ENCODE measurements around the gene CYP2U1. TPM values are rescaled to one million over a fixed set of nuclear protein-coding genes. Genes with fewer than 3 reads are reported as not detected.

Gene CYP2U1
- polyA plus RNA-seq, 1 of the 3 experiments (the other 2 are of a cell fraction), result 2.0 TPM

DNA sequence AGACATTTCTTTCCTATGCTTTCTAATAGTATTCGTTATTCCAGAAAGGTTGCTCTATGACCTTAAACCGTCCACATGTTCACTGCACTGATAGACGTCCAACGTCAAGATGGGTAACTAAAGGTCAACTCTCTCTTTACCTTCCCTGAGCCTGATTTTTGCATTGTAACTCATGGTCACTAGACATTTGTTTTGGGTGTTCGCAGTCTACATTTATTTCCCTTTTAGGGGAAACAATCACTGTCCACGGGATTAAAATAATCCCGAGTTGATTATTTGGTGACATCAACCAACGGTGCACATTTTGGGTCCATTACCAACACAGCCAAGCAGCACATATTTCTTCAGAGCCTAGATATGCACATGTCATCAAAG, 57.8 kb downstream of the CYP2U1 start:
- peaks cover 3 to 5% of the 10 kb centered on the region in 2 experiments; a peak in 3 of 4 replicates for H3K4me1 ChIP-seq (ENCODE audit: control insufficient read depth in 1 of 2, insufficient read depth in 2 of 2, low read depth in 1 of 2, low read length in 1 of 2)
- H3K27ac ChIP-seq (ENCODE audit: low read depth in 2 of 2, low read length in 1 of 2), result no peak overlapping the region; a peak in 1 of 4 replicates
- no peak for DNase-seq
- no peaks in the 10 kb centered on the region for H3K27me3 ChIP-seq (ENCODE audit: insufficient read depth)
- no peak overlapping the region for H3K9ac ChIP-seq
- H3K4me2 ChIP-seq, result peak overlapping the region; percentile 98
- H3K9me3 ChIP-seq, result no peaks in the 10 kb centered on the region
- peak overlapping the region; percentile 86 to 96 for H3K4me3 ChIP-seq (ENCODE audit: low read depth in 2 of 2, low read length in 1 of 2)
- peaks cover 31% of the 10 kb centered on the region for H3K79me2 ChIP-seq (ENCODE audit: insufficient read depth)
- WGBS (ENCODE audit: low lambda C conversion rate), result 7% methylated on average over 8 of the region's 8 CpGs
- CTCF ChIA-PET, result interaction anchor here (1.4 kb wide), 1 partner anchor 9 kb away, joined by 3 read pairs; no protein-coding TSS in a partner anchor
- H2AFZ ChIP-seq (ENCODE audit: low read depth), result peak overlapping the region; percentile 78; the same call in 1 of the 2 replicates
- H3F3A ChIP-seq (replicated peaks; ENCODE audit: insufficient read depth), result peaks cover 3% of the 10 kb centered on the region
- H3K9me2 ChIP-seq, result no peaks in the 10 kb centered on the region
- no peak for TF ChIP-seq RXRA (IDR thresholded peaks at IDR 0.05; ENCODE audit: borderline replicate concordance, low read depth)
- TF ChIP-seq JUND (IDR thresholded peaks at IDR 0.05), result no peak
- TF ChIP-seq TEAD4 (IDR thresholded peaks at IDR 0.05; ENCODE audit: borderline replicate concordance, insufficient read depth), result no peak
- TF ChIP-seq, protein P1, sequence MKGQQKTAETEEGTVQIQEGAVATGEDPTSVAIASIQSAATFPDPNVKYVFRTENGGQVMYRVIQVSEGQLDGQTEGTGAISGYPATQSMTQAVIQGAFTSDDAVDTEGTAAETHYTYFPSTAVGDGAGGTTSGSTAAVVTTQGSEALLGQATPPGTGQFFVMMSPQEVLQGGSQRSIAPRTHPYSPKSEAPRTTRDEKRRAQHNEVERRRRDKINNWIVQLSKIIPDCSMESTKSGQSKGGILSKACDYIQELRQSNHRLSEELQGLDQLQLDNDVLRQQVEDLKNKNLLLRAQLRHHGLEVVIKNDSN (IDR thresholded peaks at IDR 0.05; ENCODE audit: borderline replicate concordance, low read depth), result no peak
- no peak for TF ChIP-seq TAF1 (IDR thresholded peaks at IDR 0.05; ENCODE audit: borderline replicate concordance, low read depth, low read length)
- TF ChIP-seq, protein P2, sequence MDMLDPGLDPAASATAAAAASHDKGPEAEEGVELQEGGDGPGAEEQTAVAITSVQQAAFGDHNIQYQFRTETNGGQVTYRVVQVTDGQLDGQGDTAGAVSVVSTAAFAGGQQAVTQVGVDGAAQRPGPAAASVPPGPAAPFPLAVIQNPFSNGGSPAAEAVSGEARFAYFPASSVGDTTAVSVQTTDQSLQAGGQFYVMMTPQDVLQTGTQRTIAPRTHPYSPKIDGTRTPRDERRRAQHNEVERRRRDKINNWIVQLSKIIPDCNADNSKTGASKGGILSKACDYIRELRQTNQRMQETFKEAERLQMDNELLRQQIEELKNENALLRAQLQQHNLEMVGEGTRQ (IDR thresholded peaks at IDR 0.05; ENCODE audit: borderline replicate concordance, low read depth, low read length), result no peak
- TF ChIP-seq RAD21 (IDR thresholded peaks at IDR 0.05; ENCODE audit: low read length), result no peak
- no peak for TF ChIP-seq EP300 (IDR thresholded peaks at IDR 0.05; ENCODE audit: borderline replicate concordance in 1 of 2, low read depth in 1 of 2, low read length in 1 of 2)
- no peak for TF ChIP-seq FOSL2 (IDR thresholded peaks at IDR 0.05; ENCODE audit: borderline replicate concordance, low read depth)
- TF ChIP-seq GABPA (IDR thresholded peaks at IDR 0.05; ENCODE audit: low read depth), result no peak
- no peaks in the 10 kb centered on the region for H3K36me3 ChIP-seq (replicated peaks in 1 of 2; ENCODE audit: control insufficient read depth in 1 of 2, insufficient read depth in 2 of 2, low read length in 1 of 2)
- H4K20me1 ChIP-seq (ENCODE audit: insufficient read depth), result no peaks in the 10 kb centered on the region
- POLR2A ChIA-PET, result no interaction called here

- peaks cover 37% of the 10 kb centered on the region for H3K79me2 ChIP-seq (ENCODE audit: insufficient read depth)
- DNase-seq, result peak; percentile 97
- H3K27ac ChIP-seq (ENCODE audit: low read depth in 2 of 2, low read length in 1 of 2), result peak within 1 kb of the TSS; percentile 33 to 68; a peak in 2 of 4 replicates
- WGBS (ENCODE audit: low lambda C conversion rate), result under 1% methylated on average over 32 of the region's 78 CpGs
- peaks cover 3% of the 10 kb centered on the region for H3F3A ChIP-seq (replicated peaks; ENCODE audit: insufficient read depth)
- H3K9me3 ChIP-seq, result no peaks in the 10 kb centered on the region
- no peaks in the 10 kb centered on the region for H4K20me1 ChIP-seq (ENCODE audit: insufficient read depth)
- H2AFZ ChIP-seq (ENCODE audit: low read depth), result peak within 1 kb of the TSS; percentile 96
- H3K36me3 ChIP-seq (replicated peaks in 1 of 2; ENCODE audit: control insufficient read depth in 1 of 2, insufficient read depth in 2 of 2, low read length in 1 of 2), result no peaks in the 10 kb centered on the region
- no peaks in the 10 kb centered on the region for H3K27me3 ChIP-seq (ENCODE audit: insufficient read depth)
- no peaks in the 10 kb centered on the region for H3K9me2 ChIP-seq
- peak within 1 kb of the TSS; percentile 98 for H3K4me2 ChIP-seq
- H3K9ac ChIP-seq, result peak within 1 kb of the TSS; percentile 85
- CTCF ChIA-PET, result interaction anchor here (0.6 to 1.4 kb wide), 2 partner anchors 9 to 118 kb away, joined by 3 read pairs; no protein-coding TSS in a partner anchor
- peak within 1 kb of the TSS; percentile 86 to 96 for H3K4me3 ChIP-seq (ENCODE audit: low read depth in 2 of 2, low read length in 1 of 2)
- peaks cover 3 to 5% of the 10 kb centered on the region in 2 experiments; a peak in 3 of 4 replicates for H3K4me1 ChIP-seq (ENCODE audit: control insufficient read depth in 1 of 2, insufficient read depth in 2 of 2, low read depth in 1 of 2, low read length in 1 of 2)
- POLR2A ChIA-PET, result no interaction called here
- TF ChIP-seq SMC3 (IDR thresholded peaks at IDR 0.05; ENCODE audit: low read depth, low read length) (no peak), RFX5 (IDR thresholded peaks at IDR 0.05; ENCODE audit: low read length) (0 out of 2 replicates have a peak, but pooled peaks have one; percentile 41), SIN3A (IDR thresholded peaks at IDR 0.05; ENCODE audit: borderline replicate concordance, low read depth, low read length) (peak; percentile 83; the same call in 1 of the 2 replicates), TEAD4 (IDR thresholded peaks at IDR 0.05; ENCODE audit: borderline replicate concordance, insufficient read depth) (no peak), EZH2phosphoT487 (IDR thresholded peaks at IDR 0.05; ENCODE audit: borderline replicate concordance, low read depth) (no peak), PBX3 (IDR thresholded peaks at IDR 0.05) (no peak), GATA2 (CRISPR knock-in tag; IDR thresholded peaks at IDR 0.05) (no peak), NFIC (IDR thresholded peaks at IDR 0.05; ENCODE audit: borderline replicate concordance) (no peak), MEF2A (IDR thresholded peaks at IDR 0.05; ENCODE audit: borderline replicate concordance, low read depth) (no peak; the same call in 1 of the 2 replicates), FOXM1 (IDR thresholded peaks at IDR 0.05; ENCODE audit: low read depth) (no peak), NRF1 (IDR thresholded peaks at IDR 0.05; ENCODE audit: low read depth, low read length) (no peak; the same call in 1 of the 2 replicates), RXRA (IDR thresholded peaks at IDR 0.05; ENCODE audit: borderline replicate concordance, low read depth) (no peak), EP300 (IDR thresholded peaks at IDR 0.05; ENCODE audit: borderline replicate concordance in 1 of 2, low read depth in 1 of 2, low read length in 1 of 2) (no peak), POLR2AphosphoS5 (IDR thresholded peaks at IDR 0.05; ENCODE audit: low read depth, low read length) (0 out of 2 replicates have a peak, but pooled peaks have one; percentile 11), TCF12 (IDR thresholded peaks at IDR 0.05) (no peak)
- TF ChIP-seq, protein P2 (IDR thresholded peaks at IDR 0.05; ENCODE audit: borderline replicate concordance, low read depth, low read length), result no peak
Measured at GRCh38 chr4:107989537-107990386, 58.4 kb downstream of the CYP2U1 start, which contains the start of gene HADH. HADH (plus strand) TSS chr4:107989889; CDS start chr4:107989933, 44 bp downstream.
